ENCODE measurements around the gene CNKSR3.

DNA sequence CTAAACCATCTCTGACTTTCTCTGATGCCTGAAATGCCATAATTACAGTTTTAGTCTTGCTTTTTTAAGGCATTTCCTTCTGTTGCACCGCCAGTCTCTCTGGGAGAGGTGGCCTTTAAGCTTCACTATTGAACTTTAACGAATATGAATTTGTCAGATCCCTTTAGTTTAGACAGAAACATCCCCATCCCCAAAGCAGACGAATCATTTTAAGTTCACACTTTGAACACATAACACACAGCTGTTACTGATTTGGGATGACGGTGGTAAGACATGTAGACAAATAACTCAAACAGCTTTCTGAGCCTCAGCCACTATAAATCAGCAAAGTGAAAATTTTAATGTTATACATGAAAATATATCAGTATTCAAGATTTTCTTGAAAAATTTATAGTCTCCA lies 146.7 kb downstream of the CNKSR3 start:
- TF ChIP-seq, protein P1, sequence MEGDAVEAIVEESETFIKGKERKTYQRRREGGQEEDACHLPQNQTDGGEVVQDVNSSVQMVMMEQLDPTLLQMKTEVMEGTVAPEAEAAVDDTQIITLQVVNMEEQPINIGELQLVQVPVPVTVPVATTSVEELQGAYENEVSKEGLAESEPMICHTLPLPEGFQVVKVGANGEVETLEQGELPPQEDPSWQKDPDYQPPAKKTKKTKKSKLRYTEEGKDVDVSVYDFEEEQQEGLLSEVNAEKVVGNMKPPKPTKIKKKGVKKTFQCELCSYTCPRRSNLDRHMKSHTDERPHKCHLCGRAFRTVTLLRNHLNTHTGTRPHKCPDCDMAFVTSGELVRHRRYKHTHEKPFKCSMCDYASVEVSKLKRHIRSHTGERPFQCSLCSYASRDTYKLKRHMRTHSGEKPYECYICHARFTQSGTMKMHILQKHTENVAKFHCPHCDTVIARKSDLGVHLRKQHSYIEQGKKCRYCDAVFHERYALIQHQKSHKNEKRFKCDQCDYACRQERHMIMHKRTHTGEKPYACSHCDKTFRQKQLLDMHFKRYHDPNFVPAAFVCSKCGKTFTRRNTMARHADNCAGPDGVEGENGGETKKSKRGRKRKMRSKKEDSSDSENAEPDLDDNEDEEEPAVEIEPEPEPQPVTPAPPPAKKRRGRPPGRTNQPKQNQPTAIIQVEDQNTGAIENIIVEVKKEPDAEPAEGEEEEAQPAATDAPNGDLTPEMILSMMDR (conservative IDR thresholded peaks at IDR 0.05; ENCODE audit: low read depth, low read length), result no peak
- TF ChIP-seq EZH2 (IDR thresholded peaks at IDR 0.05; ENCODE audit: borderline replicate concordance, low read depth, low read length, poor library complexity, severe bottlenecking), result no peak
